ENCODE measurements around the gene EFNA2. TPM values are rescaled to one million over a fixed set of nuclear protein-coding genes. Genes with fewer than 3 reads are reported as not detected.

The EFNA2 gene
- polyA plus RNA-seq, 3 donors = not detected

DNA sequence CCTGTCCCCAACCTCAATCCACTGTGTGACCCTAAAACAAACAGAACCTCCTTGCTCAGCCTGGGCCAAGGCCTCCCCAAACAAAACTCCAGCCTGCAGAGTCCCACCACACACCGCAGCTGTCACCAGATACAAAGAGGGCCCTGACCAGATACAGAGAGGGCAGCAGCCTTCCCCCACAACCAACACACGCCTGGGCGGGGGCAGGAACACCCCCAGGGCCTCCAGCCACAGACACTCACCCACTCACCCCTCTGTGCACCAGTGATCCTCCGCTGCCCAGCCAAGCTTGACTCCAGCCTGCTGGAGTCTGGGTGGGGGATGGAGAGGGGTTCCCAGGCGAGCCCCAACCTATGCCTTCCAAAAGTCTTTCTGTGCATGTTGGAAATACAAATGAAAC, 22.5 kb upstream of the EFNA2 start:
- Histone ChIP-seq H4K20me1 (ENCODE audit: insufficient read depth, low read length) (peaks cover 37% of the 10 kb centered on the region), H3K4me3 (replicated peaks in 1 of 3; ENCODE audit: low read depth in 2 of 3, low read length in 3 of 3) (no peak overlapping the region), H3K36me3 (replicated peaks in 1 of 2; ENCODE audit: control insufficient read depth in 1 of 2, insufficient read depth in 2 of 2, low read length in 2 of 2) (peaks cover under 1 to 2% of the 10 kb centered on the region in 2 donors), H3K27ac (ENCODE audit: low read depth in 1 of 2, low read length in 2 of 2) (no peak overlapping the region), H3K79me2 (ENCODE audit: insufficient read depth, low read length) (peaks cover 21% of the 10 kb centered on the region), H3K27me3 (ENCODE audit: control insufficient read depth in 2 of 2, insufficient read depth in 2 of 2, low read length in 2 of 2) (peaks cover 0 to 8% of the 10 kb centered on the region in 2 donors), H3K9ac (ENCODE audit: insufficient read depth, low read length, poor library complexity, severe bottlenecking) (no peak overlapping the region), H3K4me1 (ENCODE audit: control insufficient read depth in 1 of 2, insufficient read depth in 2 of 2, low read length in 2 of 2) (peaks cover 67 to 80% of the 10 kb centered on the region in 2 donors), H3K4me2 (replicated peaks; ENCODE audit: extremely low read depth, low read length, poor library complexity, severe bottlenecking) (no peak overlapping the region), H2AFZ (ENCODE audit: insufficient read depth, low read depth, low read length, poor library complexity, severe bottlenecking) (no peak overlapping the region), H3K9me3 (replicated peaks in 1 of 2; ENCODE audit: control insufficient read depth in 1 of 2, insufficient read depth in 1 of 2, low read length in 2 of 2) (no peaks in the 10 kb centered on the region)
- peaks cover 55% of the 10 kb centered on the region for H3K4me1 Mint-ChIP-seq
- TF ChIP-seq CTCF (IDR thresholded peaks at IDR 0.05) = no peak
- peaks cover 12 to 22% (median 14%) of the 10 kb centered on the region in 3 donors for H3K27me3 Mint-ChIP-seq (ENCODE audit: low read depth in 3 of 3)
- peaks cover 0 to 2% (median 0%) of the 10 kb centered on the region in 7 donors for H3K9me3 Mint-ChIP-seq
- peaks cover 5 to 8% of the 10 kb centered on the region in 2 donors for H3K36me3 Mint-ChIP-seq
- 90% methylated on average over 1 of the region's 5 CpGs for WGBS (ENCODE audit: insufficient coverage)
- H3K27ac Mint-ChIP-seq = peak overlapping the region in 5 of 7 donors; percentile 54 to 88 (median 69)
- peak overlapping the region in 1 of 2 donors; percentile 34 for H3K4me3 Mint-ChIP-seq
- intact Hi-C loops (cut with micrococcal nuclease) = no loop called here
- no peak for DNase-seq

DNA sequence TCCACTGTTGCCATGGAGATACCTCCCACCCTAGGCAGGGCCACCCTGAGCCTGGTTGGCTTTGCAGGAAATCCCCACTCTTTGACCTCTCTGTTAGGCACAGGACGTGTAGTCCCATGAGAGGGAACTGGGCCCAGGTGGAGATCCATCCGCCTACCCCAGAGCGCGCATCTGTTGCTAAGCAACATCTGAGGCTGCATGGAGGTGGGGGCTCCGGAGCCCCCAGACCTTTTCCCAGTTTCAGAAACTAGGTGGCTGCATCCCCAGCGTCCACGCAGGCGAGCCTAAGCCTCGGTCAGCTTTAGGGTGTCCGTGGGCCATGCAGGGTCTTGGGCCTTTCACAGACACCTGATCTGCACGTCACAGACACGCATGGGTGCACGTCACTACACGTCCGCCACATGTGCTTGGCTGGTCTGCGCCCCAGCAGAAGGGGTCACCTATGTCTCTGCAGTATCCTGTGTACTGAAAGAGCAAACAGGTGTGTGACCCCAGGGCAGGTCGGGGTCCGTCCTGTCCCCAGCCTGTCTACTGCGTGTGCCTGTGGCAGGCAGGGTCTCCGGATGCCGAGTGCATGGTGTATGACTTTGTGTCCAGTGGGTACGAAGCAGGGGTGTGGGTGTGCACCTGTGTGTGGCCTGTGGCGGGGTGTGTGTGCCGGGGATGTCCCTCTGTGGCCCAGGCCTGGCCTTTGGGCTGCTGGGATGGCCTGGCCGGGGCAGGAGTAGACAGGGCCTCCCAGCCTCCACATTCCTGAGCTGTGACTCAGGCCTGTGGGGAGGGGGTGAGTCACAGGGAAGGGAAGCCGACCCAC, 20.7 kb upstream of the EFNA2 start:
- H3K4me3 Mint-ChIP-seq = peak overlapping the region; percentile 9 to 37
- peak overlapping the region in 4 of 7 donors; percentile 26 to 70 (median 54) for H3K27ac Mint-ChIP-seq
- no peaks in the 10 kb centered on the region for H3K36me3 ChIP-seq (replicated peaks in 1 of 2; ENCODE audit: control insufficient read depth in 1 of 2, insufficient read depth in 2 of 2, low read length in 2 of 2)
- H3K9me3 Mint-ChIP-seq = peaks cover 0 to 2% (median 0%) of the 10 kb centered on the region in 7 donors
- intact Hi-C loops (cut with micrococcal nuclease) = loop anchor here in 1 of 2 donors (5.0 kb wide), 1 partner anchor 163 kb away; the partner anchor contains the start of gene GPX4
- TF ChIP-seq CTCF (IDR thresholded peaks at IDR 0.05) = no peak
- peaks cover 32% of the 10 kb centered on the region for H4K20me1 ChIP-seq (ENCODE audit: insufficient read depth, low read length)
- WGBS (ENCODE audit: insufficient coverage) = 91% methylated on average over 22 of the region's 26 CpGs
- H2AFZ ChIP-seq (ENCODE audit: insufficient read depth, low read depth, low read length, poor library complexity, severe bottlenecking) = no peak overlapping the region
- H3K4me1 ChIP-seq (ENCODE audit: control insufficient read depth in 1 of 2, insufficient read depth in 2 of 2, low read length in 2 of 2) = peaks cover 61 to 75% of the 10 kb centered on the region in 2 donors
- H3K9ac ChIP-seq (ENCODE audit: insufficient read depth, low read length, poor library complexity, severe bottlenecking) = no peak overlapping the region
- H3K27me3 ChIP-seq (ENCODE audit: control insufficient read depth in 2 of 2, insufficient read depth in 2 of 2, low read length in 2 of 2) = peaks cover 0 to 8% of the 10 kb centered on the region in 2 donors
- no peak overlapping the region for H3K4me3 ChIP-seq (replicated peaks in 1 of 3; ENCODE audit: low read depth in 2 of 3, low read length in 3 of 3)
- no peak overlapping the region for H3K4me2 ChIP-seq (replicated peaks; ENCODE audit: extremely low read depth, low read length, poor library complexity, severe bottlenecking)
- peaks cover 0 to 5% of the 10 kb centered on the region in 2 donors for H3K36me3 Mint-ChIP-seq
- no peaks in the 10 kb centered on the region for H3K9me3 ChIP-seq (replicated peaks in 1 of 2; ENCODE audit: control insufficient read depth in 1 of 2, insufficient read depth in 1 of 2, low read length in 2 of 2)
- peaks cover 12 to 22% (median 14%) of the 10 kb centered on the region in 3 donors for H3K27me3 Mint-ChIP-seq (ENCODE audit: low read depth in 3 of 3)
- peak in 2 of 3 donors; percentile 60 to 82 for DNase-seq
- H3K79me2 ChIP-seq (ENCODE audit: insufficient read depth, low read length) = peaks cover 22% of the 10 kb centered on the region
- peak overlapping the region in 1 of 2 donors; percentile 9 for H3K27ac ChIP-seq (ENCODE audit: low read depth in 1 of 2, low read length in 2 of 2)
- peaks cover 49% of the 10 kb centered on the region for H3K4me1 Mint-ChIP-seq

Data from CD14-positive monocyte (primary cell).